Measurements from ENCODE around the gene MYL12B. TPM values are rescaled to one million over a fixed set of nuclear protein-coding genes. Genes with fewer than 3 reads are reported as not detected.

Gene MYL12B
- total RNA-seq, 1 experiment from 2014 or later, result 353 TPM

- DNase-seq (ENCODE audit: low read depth), result no peak
Measured at GRCh38 chr18:3234457-3234856, 27.5 kb upstream of the MYL12B start.

GRCh38 chr18:3235846-3236245 is 26.1 kb upstream of the MYL12B start:
- no peak for DNase-seq (ENCODE audit: low read depth)

GRCh38 chr18:3236470-3236869 is 25.5 kb upstream of the MYL12B start:
- no peak for DNase-seq (ENCODE audit: low read depth)

- DNase-seq (ENCODE audit: low read depth), result no peak
Measured at GRCh38 chr18:3238742-3239141, 23.2 kb upstream of the MYL12B start.

- no peak for DNase-seq (ENCODE audit: low read depth)
Measured at GRCh38 chr18:3245185-3245564, 16.8 kb upstream of the MYL12B start.

- DNase-seq (ENCODE audit: low read depth), result peak; percentile 84
Measured at GRCh38 chr18:3245853-3246634, 15.9 kb upstream of the MYL12B start.

GRCh38 chr18:3246635-3247239 is 15.2 kb upstream of the MYL12B start:
- DNase-seq (ENCODE audit: low read depth), result peak; percentile 9

GRCh38 chr18:3247240-3248061 is 14.5 kb upstream of the MYL12B start, which contains the start of gene MYL12A:
Gene MYL12A, plus strand, starts transcription at chr18:3247801. Its CDS starts 5,447 bp downstream, at chr18:3253248.
- DNase-seq (ENCODE audit: low read depth), result peak; percentile 98

- no peak for DNase-seq (ENCODE audit: low read depth)
Measured at GRCh38 chr18:3248062-3248657, 13.8 kb upstream of the MYL12B start.

GRCh38 chr18:3248658-3249359 is 13.1 kb upstream of the MYL12B start:
- DNase-seq (ENCODE audit: low read depth), result peak; percentile 59

- peak; percentile 77 for DNase-seq (ENCODE audit: low read depth)
Measured at GRCh38 chr18:3250237-3251107, 11.5 kb upstream of the MYL12B start.

- no peak for DNase-seq (ENCODE audit: low read depth)
Measured at GRCh38 chr18:3251249-3251962, 10.5 kb upstream of the MYL12B start.

GRCh38 chr18:3251963-3252277 is 10.0 kb upstream of the MYL12B start:
- no peak for DNase-seq (ENCODE audit: low read depth)

GRCh38 chr18:3252843-3253242 is 9.1 kb upstream of the MYL12B start:
- DNase-seq (ENCODE audit: low read depth), result no peak

- DNase-seq (ENCODE audit: low read depth), result no peak
Measured at GRCh38 chr18:3254725-3255124, 7.2 kb upstream of the MYL12B start.

GRCh38 chr18:3255611-3256165 is 6.2 kb upstream of the MYL12B start:
- DNase-seq (ENCODE audit: low read depth), result no peak

- DNase-seq (ENCODE audit: low read depth), result peak; percentile 9
Measured at GRCh38 chr18:3256693-3257626, 5.0 kb upstream of the MYL12B start.

- no peak for DNase-seq (ENCODE audit: low read depth)
Measured at GRCh38 chr18:3257627-3258120, 4.3 kb upstream of the MYL12B start.

Data from HT1080 (cell line).